Measurements from ENCODE around the gene BCAS3.
"Not testable (repeated sequence)": the region's sequence is repeated elsewhere in the genome, so short reads cannot be mapped to it uniquely, and the experiment has no call there.

BCAS3 gene

DNA sequence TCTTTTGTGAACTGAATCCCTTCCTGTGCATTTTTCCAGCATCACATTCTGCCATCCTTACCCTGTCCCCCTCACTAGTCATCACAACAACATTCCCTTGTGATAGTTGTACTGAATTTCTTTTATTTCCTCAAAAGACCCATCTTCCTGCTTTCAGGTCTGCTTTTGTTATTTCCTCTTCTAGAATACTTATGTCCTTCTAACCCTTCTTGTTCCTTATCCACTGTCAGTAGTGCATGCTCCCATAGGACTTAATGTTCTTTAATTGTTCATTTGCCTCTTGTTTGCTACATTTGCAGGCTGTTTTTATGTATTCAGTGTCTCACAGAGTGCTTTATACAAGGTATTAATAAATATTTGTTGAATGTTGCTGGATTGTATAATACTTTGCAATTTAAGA lies 73.0 kb downstream of the BCAS3 start:
- no peak for TF ChIP-seq ZFX (IDR thresholded peaks at IDR 0.05; ENCODE audit: borderline replicate concordance)
- TF ChIP-seq, protein P1, sequence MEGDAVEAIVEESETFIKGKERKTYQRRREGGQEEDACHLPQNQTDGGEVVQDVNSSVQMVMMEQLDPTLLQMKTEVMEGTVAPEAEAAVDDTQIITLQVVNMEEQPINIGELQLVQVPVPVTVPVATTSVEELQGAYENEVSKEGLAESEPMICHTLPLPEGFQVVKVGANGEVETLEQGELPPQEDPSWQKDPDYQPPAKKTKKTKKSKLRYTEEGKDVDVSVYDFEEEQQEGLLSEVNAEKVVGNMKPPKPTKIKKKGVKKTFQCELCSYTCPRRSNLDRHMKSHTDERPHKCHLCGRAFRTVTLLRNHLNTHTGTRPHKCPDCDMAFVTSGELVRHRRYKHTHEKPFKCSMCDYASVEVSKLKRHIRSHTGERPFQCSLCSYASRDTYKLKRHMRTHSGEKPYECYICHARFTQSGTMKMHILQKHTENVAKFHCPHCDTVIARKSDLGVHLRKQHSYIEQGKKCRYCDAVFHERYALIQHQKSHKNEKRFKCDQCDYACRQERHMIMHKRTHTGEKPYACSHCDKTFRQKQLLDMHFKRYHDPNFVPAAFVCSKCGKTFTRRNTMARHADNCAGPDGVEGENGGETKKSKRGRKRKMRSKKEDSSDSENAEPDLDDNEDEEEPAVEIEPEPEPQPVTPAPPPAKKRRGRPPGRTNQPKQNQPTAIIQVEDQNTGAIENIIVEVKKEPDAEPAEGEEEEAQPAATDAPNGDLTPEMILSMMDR (IDR thresholded peaks at IDR 0.05), result no peak

DNA sequence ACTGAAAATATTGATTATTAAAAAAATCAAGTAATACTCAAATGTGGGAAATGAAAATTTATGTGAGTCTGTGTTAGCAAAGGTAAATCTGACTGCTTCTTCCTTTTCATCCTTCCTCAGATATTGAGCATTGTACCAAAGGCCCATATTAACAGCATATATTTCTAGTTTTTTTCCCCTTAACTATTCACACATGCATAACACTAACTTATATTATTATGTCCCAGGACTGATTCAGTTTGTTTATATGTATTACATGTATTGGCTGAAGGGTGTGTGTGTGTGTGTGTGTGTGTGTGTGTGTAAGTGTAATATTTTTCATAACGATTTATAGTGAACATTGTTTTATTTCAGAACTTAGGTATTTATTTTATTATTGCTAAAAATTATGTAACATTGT lies 74.2 kb downstream of the BCAS3 start:
- no peak overlapping the region for H3K27ac ChIP-seq
- TF ChIP-seq, protein P1 (IDR thresholded peaks at IDR 0.05), result no peak
- TF ChIP-seq ZFX (IDR thresholded peaks at IDR 0.05; ENCODE audit: borderline replicate concordance), result no peak

More for the DNA sequence above, 73.0 kb downstream of the BCAS3 start:
- H3K27ac ChIP-seq, result no peak overlapping the region

DNA sequence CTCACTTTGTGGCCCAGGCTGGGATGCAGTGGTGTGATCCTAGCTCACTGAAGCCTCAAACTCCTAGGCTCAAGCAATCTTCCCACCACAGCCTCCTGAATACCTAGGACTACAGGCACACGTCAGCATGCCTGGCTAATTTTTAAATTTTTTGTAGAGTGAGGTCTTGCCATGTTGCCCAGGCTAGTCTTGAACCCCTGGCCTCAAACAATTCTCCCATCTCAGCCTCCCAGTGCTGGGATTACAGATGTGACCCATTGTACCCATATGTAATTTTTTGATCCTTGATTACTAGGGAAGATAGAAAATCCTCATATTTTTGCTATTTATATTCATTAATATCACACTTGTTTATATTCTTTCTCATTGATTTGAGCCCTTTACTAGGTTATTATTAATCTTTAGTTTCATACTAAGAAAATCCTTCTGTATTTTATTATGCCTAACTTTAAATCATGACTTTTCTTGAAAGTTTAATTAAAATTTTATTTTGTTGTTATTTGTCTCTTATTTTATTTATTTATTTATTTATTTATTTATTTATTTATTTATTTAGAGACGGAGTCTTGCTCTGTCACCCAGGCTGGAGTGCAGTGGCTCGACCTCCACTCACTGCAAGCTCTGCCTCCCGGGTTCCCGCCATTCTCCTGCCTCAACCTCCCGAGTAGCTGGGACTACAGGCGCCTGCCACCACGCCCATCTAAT lies 75.4 kb downstream of the BCAS3 start:
- no peak overlapping the region for H3K27ac ChIP-seq
- TF ChIP-seq ZFX (IDR thresholded peaks at IDR 0.05; ENCODE audit: borderline replicate concordance), result no peak
- TF ChIP-seq, protein P1 (IDR thresholded peaks at IDR 0.05), result no peak

DNA sequence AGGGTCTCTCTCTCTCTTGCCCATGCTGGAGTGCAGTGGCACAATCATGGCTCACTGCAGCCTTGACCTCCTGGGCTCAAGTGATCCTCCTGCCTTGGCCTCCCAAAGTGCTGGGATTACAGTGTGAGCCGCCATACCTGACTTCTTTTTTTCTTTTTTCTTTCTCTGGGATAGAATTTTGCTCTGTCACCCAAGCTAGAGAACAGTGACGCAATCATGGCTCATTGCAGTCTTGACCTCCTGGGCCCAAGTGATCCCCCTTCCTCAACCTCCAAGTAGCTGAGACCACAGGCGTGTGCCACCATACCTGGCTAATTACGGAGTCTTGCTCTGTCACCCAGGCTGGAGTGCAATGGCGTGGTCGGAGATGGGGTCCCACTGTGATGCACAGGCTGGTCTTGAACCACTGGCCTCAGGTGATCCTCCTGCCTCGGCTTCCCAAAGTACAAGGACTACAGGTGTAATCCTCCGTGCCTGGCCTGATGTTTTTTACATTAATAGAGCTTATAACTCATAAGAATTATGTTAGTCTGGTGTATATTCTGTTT lies 76.5 kb downstream of the BCAS3 start:
- no peak overlapping the region for H3K27ac ChIP-seq
- no peak for TF ChIP-seq ZFX (IDR thresholded peaks at IDR 0.05; ENCODE audit: borderline replicate concordance)
- TF ChIP-seq, protein P1 (IDR thresholded peaks at IDR 0.05), result no peak

DNA sequence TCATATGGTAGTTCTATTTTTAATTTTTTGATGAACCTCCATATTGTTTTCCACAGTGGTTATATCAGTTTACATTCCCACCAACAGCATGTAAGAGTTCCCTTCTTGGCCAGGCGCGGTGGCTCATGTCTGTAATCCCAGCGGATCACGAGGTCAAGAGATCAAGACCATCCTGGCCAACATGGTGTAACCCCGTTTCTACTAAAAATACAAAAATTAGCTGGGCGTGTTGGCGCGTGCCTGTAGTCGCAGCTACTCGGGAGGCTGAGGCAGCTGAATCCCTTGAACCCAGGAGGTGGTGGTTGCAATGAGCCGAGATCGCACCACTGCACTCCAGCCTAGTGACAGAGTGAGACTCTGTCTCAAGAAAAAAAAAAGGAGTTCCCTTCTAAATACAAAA lies 79.1 kb downstream of the BCAS3 start:
- H3K27ac ChIP-seq, result not testable (repeated sequence)

DNA sequence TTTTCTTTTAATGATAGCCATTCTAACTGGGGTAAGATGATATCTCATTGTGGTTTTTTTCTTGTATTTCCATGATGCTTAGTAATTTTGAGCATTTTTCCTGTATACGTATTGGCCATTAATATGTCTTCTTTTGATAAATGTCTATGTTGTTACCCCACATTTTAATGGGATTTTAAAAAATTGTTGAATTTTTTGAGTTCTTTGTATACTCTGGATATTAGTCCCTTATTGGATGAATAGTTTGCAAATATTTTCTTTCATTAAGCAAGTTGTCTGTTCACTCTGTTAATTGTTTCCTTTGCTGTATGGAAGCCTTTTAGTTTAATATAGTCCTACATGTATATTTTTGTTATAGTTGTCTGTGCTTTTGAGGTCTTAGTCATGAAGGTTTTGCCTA lies 79.8 kb downstream of the BCAS3 start:
- H3K27ac ChIP-seq, result no peak overlapping the region
- no peak for TF ChIP-seq ZFX (IDR thresholded peaks at IDR 0.05; ENCODE audit: borderline replicate concordance)
- TF ChIP-seq, protein P1 (IDR thresholded peaks at IDR 0.05), result no peak

DNA sequence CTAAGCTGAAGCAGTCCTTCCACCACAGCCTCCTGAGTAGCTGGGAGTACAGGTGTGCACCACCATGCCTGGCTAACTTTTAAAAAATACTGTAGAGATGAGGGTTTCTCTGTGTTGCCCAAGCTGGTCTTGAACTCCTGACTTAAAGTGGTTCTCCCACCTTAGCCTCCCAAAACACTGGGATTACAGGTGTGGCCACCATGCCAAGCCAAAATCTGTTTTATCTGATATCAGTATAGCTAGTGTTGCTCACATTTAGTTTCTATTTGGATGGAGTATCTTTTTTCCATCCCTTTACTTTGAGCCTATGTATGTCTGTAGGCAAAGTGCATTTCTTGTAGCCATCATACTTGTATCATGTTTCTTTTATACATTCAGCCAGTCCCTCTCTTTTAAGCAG lies 82.1 kb downstream of the BCAS3 start:
- H3K27ac ChIP-seq, result no peak overlapping the region
- no peak for TF ChIP-seq ZFX (IDR thresholded peaks at IDR 0.05; ENCODE audit: borderline replicate concordance)
- TF ChIP-seq, protein P1 (IDR thresholded peaks at IDR 0.05), result no peak

DNA sequence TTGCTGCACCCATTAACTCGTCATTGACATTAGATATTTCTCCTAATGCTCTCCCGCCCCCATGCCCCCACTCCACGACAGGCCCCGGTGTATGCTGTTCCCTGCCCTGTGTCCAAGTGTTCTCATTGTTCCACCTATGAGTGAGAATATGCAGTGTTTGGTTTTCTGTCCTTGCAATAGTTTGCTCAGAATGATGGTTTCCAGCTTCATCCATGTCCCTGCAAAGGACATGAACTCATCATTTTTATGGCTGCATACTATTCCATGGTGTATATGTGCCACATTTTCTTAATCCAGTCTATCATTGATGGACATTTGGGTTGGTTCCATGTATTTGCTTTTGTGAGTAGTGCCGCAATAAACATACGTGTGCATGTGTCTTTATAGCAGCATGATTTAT lies 83.7 kb downstream of the BCAS3 start:
- not testable (repeated sequence) for H3K27ac ChIP-seq
